ENCODE results near the gene VAV2.

Gene VAV2

DNA sequence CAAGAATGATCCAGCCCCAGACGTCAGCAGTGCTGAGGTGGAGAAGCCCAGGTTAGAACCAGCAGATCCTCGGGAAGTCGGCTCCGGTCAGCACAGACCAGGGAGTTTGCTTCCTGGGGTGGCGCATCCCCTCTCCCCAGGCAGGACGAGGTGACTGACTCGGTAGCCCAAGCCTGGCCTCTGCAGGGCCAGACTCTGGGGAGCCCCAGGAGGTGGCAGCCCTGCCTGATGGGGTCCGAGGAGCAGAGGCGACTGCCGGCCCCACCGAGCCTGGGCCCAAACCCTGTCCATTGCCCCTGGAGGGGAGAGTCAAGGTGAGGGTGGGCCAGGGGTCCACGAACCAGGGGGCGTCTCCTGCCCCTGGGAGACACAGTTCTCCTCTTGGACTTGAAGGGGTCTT is 201.1 kb downstream of the VAV2 start:
- Histone ChIP-seq H3K4me3 (ENCODE audit: insufficient read depth, low read length, poor library complexity, severe bottlenecking) (no peak overlapping the region), H4K20me1 (ENCODE audit: low read depth, low read length) (no peaks in the 10 kb centered on the region)

DNA sequence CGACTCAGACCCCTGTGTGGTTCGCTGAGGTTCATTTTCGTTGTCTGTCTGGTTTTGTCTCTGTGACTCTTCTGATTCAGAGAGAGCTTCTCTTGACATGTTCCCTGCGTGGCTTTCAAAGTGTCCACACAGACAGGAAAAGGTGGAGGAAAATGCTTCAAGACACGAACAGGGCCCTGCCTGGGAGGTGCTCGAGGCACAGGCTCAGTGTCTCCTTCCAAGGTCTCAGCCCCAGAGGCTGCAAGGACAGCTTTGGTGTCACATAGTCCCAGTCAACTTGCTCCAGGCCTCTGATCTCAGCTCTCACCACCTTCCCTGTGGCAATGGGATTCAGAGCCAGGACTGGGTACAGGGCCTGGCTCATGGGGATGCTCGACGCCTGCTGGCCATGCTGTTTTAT is 202.3 kb downstream of the VAV2 start:
- Histone ChIP-seq H3K36me3 (ENCODE audit: low read length) (no peaks in the 10 kb centered on the region), H3K4me2 (ENCODE audit: low read depth, low read length, poor library complexity, severe bottlenecking) (no peak overlapping the region), H3F3A (ENCODE audit: insufficient read depth) (no peaks in the 10 kb centered on the region), H2AFZ (ENCODE audit: low read depth, low read length, severe bottlenecking) (no peak overlapping the region), H3K9ac (ENCODE audit: low read length) (no peak overlapping the region), H3K9me3 (ENCODE audit: insufficient read depth, low read length) (no peaks in the 10 kb centered on the region), H3K9me2 (replicated peaks; ENCODE audit: insufficient read depth, low read length) (no peaks in the 10 kb centered on the region), H3K4me3 (ENCODE audit: insufficient read depth, low read length, poor library complexity, severe bottlenecking) (no peak overlapping the region), H3K27me3 (ENCODE audit: low read length) (no peaks in the 10 kb centered on the region), H3K27ac (ENCODE audit: low read depth, low read length) (no peak overlapping the region), H4K20me1 (ENCODE audit: low read depth, low read length) (no peaks in the 10 kb centered on the region), H3K79me2 (ENCODE audit: insufficient read depth, low read length) (no peaks in the 10 kb centered on the region)
- TF ChIP-seq, protein P1, sequence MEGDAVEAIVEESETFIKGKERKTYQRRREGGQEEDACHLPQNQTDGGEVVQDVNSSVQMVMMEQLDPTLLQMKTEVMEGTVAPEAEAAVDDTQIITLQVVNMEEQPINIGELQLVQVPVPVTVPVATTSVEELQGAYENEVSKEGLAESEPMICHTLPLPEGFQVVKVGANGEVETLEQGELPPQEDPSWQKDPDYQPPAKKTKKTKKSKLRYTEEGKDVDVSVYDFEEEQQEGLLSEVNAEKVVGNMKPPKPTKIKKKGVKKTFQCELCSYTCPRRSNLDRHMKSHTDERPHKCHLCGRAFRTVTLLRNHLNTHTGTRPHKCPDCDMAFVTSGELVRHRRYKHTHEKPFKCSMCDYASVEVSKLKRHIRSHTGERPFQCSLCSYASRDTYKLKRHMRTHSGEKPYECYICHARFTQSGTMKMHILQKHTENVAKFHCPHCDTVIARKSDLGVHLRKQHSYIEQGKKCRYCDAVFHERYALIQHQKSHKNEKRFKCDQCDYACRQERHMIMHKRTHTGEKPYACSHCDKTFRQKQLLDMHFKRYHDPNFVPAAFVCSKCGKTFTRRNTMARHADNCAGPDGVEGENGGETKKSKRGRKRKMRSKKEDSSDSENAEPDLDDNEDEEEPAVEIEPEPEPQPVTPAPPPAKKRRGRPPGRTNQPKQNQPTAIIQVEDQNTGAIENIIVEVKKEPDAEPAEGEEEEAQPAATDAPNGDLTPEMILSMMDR (IDR thresholded peaks at IDR 0.05; ENCODE audit: insufficient read depth, low read length, poor library complexity, severe bottlenecking): no peak
- TF ChIP-seq EZH2phosphoT487 (conservative IDR thresholded peaks at IDR 0.05; ENCODE audit: low read length): no peak

More for the DNA sequence above, 201.1 kb downstream of the VAV2 start:
- Histone ChIP-seq H3K4me2 (ENCODE audit: low read depth, low read length, poor library complexity, severe bottlenecking) (no peak overlapping the region), H3F3A (ENCODE audit: insufficient read depth) (no peaks in the 10 kb centered on the region), H3K79me2 (ENCODE audit: insufficient read depth, low read length) (no peaks in the 10 kb centered on the region), H3K9me3 (ENCODE audit: insufficient read depth, low read length) (no peaks in the 10 kb centered on the region), H2AFZ (ENCODE audit: low read depth, low read length, severe bottlenecking) (no peak overlapping the region), H3K27me3 (ENCODE audit: low read length) (no peaks in the 10 kb centered on the region), H3K36me3 (ENCODE audit: low read length) (no peaks in the 10 kb centered on the region), H3K9me2 (replicated peaks; ENCODE audit: insufficient read depth, low read length) (no peaks in the 10 kb centered on the region), H3K9ac (ENCODE audit: low read length) (no peak overlapping the region), H3K27ac (ENCODE audit: low read depth, low read length) (no peak overlapping the region)
- TF ChIP-seq, protein P1 (IDR thresholded peaks at IDR 0.05; ENCODE audit: insufficient read depth, low read length, poor library complexity, severe bottlenecking): no peak
- no peak for TF ChIP-seq EZH2phosphoT487 (conservative IDR thresholded peaks at IDR 0.05; ENCODE audit: low read length)

DNA sequence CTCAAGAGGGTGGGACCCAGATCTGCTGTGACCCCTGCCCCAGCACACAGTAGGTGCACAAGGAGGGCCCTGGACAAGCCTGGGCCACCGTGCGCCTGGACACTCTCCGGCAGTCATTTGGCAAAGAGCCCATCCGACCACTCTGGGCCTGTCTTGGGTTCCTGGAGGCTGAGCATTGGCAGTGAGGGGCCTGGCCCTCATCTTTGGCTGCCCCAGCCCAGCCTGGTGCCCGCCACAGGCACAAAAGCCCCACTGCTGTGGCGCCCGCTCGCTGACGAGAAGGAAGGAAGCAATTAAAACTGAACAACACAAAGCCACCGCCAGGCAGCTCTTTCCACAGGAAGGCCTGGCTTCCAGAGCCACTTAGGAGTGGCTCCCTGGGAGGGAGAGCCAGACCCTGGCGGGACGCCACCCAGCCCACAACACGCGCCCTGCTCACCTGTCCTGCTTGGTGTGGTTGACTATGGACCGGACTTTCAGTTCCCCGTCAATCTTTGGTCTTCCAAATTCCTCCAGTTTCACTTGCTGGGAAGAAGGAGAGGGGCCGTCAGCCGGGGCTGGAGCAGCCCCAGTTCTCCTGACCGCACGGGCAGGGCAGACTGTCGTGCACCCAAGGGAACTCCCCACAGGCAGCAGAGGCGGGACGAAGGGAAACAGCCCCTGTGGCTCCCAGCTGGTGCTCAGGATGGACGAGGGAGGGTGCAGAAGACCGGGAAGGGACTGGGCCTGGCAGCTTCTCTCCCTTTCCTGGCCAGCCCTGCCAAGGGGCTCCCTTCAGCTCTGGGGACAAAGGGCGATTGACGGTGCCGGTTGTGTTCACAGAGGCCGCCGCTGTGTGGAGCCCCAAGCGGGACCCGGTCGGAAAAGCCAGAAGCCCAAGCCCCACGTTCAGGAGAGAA is 203.1 kb downstream of the VAV2 start:
- no peak overlapping the region for H3K4me2 ChIP-seq (ENCODE audit: low read depth, low read length, poor library complexity, severe bottlenecking)

More for the DNA sequence above, 203.1 kb downstream of the VAV2 start:
- no peaks in the 10 kb centered on the region for H3F3A ChIP-seq (ENCODE audit: insufficient read depth)
- H3K9ac ChIP-seq (ENCODE audit: low read length): no peak overlapping the region
- H3K9me2 ChIP-seq (replicated peaks; ENCODE audit: insufficient read depth, low read length): no peaks in the 10 kb centered on the region
- H4K20me1 ChIP-seq (ENCODE audit: low read depth, low read length): no peaks in the 10 kb centered on the region
- no peak overlapping the region for H2AFZ ChIP-seq (ENCODE audit: low read depth, low read length, severe bottlenecking)
- no peaks in the 10 kb centered on the region for H3K27me3 ChIP-seq (ENCODE audit: low read length)
- no peaks in the 10 kb centered on the region for H3K36me3 ChIP-seq (ENCODE audit: low read length)
- no peaks in the 10 kb centered on the region for H3K79me2 ChIP-seq (ENCODE audit: insufficient read depth, low read length)
- no peak overlapping the region for H3K4me3 ChIP-seq (ENCODE audit: insufficient read depth, low read length, poor library complexity, severe bottlenecking)
- H3K27ac ChIP-seq (ENCODE audit: low read depth, low read length): no peak overlapping the region
- TF ChIP-seq EZH2phosphoT487 (conservative IDR thresholded peaks at IDR 0.05; ENCODE audit: low read length): no peak
- TF ChIP-seq, protein P1 (IDR thresholded peaks at IDR 0.05; ENCODE audit: insufficient read depth, low read length, poor library complexity, severe bottlenecking): no peak
- no peaks in the 10 kb centered on the region for H3K9me3 ChIP-seq (ENCODE audit: insufficient read depth, low read length)
